GOT3 (cell line): ENCODE results near the gene NDUFC2.
"Not testable (repeated sequence)": the region's sequence is repeated elsewhere in the genome, so short reads cannot be mapped to it uniquely, and the experiment has no call there.

Experiments
- DNase-seq: peaks from one replicate; lab custom pipeline; 2025; ENCODE audit warnings: mixed read lengths; lab: John Stamatoyannopoulos, UW

The NDUFC2 gene

DNA sequence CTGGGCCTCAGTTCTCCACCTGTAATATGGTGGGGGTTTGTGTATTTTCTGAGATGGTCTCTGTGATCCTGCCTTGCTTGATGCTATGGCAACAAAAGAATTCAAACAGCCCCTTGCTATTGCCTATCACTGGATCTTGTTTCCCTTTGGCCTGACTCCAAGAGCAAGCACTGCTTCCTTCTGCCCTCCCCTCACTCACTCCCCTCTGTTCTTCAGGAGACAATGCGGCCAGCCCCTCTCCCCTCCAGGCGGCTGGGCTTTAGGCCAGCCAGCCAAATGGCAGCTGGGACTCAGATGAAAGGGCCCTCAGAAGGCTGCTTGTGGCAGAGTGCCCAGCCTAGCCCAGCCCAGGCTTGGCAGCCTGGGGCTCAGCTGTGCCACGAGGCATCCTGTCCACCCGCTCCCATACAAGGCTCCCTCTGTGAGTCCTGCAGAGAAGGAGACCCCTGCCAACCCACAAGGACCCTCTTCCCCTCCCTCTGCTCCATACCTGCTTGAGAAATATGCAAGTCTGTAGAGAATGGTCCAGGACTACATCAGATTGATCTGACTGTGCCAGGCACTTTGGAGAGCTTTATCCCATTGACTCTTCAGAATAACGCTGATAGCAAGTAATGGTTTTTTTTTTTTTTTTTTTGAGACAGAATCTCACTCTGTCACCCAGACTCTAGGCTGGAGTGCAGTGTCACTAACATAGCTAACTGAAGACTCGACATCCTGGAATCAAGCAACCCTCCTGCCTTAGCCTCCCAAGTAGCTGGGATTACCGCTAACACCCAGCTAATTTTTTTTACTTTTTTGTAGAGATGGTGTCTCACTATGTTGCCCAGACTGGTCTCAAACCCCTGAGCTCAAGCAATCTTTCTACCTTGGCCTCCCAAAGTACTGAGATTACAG is 49.0 kb downstream of the NDUFC2 start:
- no peak for DNase-seq

DNA sequence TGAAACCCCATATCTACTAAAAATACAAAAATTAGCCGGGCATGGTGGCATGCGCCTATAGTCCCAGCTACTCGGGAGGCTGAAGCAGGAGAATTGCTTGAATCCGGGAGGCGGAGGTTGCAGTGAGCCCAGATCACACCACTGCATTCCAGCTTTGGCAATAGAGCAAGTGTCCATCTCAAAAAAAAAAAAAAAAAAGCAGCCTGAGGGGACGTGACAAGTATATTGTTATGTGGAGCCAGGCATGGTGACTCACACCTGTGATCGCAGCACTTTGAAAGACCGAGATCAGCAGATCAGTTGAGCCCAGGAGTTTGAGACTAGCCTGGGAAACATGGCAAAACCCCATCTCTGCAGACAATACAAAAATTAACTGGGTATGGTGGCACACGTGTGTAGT is 51.2 kb downstream of the NDUFC2 start:
- DNase-seq: not testable (repeated sequence)

DNA sequence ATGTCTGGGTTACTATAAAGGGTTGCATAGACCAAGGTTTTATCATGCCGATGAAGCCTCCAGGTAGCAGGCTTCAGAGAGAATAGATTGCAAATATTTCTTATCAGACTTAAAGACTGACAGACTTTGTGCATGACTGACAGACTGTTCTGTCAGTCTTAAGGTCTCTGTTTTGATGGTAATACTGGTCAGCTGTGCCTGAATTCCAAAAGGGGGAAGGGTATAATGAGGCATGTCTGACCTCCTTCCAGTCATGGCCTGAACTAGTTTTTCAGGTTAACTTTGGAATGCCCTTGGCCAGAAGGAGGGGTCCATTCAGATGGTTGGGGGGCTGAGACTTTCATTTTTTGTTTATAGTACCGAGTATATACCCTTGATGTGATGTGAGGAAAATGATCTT is 51.9 kb downstream of the NDUFC2 start:
- DNase-seq: no peak

DNA sequence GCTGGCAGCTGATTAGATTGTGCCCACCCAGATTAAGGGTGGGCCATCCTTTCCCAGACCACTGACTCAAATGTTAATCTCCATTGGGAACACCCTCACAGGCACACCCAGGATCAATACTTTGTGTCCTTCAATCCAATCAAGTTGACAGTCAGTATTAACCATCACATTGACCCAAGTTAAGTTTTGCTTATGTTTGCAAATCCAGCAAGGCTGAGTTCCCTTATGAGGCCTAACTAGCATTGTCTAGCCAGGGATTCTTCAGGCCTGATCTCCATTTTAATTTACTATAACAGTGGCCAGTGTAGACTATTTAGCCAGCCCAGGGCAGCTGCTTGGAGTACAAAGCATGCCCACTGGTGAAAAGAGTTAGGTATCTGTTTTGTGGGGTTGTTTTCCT is 54.3 kb downstream of the NDUFC2 start:
- no peak for DNase-seq

DNA sequence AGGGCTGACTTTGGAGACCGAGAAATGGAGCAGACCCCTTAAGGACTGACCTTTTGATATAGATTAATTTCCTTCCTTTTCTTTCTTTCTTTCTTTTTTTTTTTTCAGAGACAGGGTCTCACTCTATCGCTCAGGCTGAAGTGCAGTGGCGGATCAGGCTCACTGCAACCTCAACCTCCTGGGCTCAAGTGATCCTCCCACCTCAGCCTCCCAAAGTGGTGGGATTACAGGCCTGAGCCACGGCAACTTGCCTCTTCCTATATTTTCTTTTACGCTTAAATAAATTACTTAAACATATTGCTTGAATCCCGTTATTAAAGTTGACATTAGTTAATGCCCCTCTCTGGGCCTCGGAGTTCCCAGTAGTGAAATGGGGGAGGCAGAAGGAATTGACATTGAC is 56.2 kb downstream of the NDUFC2 start:
- DNase-seq: no peak

DNA sequence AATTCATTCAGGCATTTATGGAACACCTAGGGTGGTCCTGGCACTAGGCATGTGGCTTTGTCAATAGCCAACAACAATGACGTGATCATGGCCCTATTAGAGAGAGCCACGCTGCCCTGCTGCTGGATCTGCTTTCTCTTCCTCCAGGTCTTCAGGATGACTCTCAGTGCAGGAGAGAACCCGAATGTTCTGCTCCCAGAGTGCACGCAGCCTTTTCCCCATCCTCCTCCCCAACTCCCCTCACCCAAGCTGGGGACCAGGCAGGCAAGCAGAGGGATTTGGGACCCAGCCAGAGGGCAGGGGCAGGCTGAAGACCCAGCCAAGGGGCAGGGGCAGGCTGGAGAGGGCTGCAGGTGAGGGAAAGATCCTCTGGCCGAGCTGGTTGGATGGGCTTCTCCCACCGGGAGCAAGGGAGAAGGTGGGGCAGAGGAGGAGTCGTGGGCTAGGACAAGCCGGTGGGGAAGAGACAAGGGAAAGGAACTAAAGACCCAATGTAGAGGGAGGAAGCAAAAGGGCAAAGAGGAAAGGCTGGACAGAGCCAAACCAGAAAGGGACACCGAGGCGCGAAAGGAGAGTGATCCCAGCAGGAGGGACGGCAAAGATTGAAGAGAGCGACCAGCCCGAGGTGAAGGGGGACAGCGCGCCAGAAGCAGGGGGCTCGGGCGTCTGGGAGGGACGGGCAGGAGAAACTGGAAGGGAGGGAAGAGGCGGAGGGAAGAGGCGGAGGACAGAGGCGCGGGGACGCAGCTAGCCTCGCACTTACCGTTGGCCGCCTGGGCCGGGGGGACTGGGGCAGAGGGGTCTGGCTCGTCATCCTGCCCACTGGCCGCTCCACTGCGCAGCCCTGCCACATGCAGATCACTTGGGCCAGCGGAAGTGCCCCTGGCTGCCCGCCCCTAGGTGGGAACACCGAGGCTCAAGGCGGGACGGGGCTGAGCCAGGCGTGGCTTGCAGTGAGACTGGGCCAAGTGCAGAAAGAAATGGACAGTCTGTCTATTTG is 57.0 kb downstream of the NDUFC2 start, which contains the start of gene KCTD14:
TSS of gene KCTD14 (minus strand) at position 880 of the 1,000 bp plus-strand sequence. CDS start at position 853, 27 bp downstream.
- no peak for DNase-seq

DNA sequence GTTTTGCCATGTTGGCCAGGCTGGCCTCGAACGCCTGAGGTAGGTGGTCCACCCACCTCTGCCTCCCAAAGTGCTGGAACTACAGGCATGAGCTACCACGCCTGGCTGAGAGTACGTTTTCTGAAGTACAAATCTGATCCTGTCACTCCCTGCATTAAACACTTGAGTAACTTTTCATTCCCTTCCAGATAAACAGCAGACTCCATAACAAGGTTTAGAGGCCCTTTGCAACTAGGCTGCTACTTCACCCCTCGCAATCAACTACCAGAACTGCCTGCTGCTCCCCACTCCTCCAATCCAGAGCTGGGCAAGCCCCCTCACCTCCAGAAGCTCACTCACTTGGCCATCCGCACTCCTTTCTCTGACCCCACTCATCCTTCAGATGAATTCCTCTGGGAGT is 58.1 kb downstream of the NDUFC2 start:
- DNase-seq: no peak

DNA sequence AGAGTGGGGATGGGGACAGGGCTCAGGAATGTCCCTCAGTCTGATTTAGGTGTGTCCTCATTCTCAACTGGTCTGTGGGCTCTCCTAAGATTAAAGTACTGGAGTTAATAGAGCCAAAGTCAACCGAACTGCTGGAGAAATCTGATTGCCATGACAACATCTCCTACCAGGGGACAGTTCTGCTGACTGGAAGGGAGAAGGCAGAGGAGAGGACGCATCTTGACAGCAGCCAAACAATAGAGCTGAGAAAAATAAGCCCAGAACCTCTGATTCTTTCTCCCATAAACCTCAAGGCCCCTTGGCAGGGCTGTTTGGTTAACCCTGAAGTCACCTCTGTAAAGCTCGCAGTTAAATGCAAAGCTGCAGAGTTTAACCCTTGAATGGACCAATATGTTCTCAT is 59.4 kb downstream of the NDUFC2 start:
- no peak for DNase-seq

DNA sequence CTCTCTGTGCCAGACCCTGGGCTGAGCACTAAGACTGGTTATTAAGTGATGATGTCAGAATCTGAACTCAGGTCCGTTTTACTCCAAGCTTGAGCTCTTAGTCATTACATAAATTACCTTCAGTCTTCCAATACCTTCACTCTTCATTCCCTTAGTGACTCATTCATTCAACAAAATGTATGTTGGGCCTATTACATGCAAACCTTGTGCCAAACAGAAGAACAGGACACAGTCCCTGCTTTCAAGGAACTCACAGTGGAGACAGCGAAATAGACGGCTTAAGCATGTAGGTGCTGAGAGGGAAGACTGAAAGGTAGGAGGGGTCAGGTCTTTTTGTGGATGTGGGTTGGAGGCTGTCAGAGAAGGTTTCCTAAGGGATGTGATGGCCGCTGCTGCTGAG is 59.9 kb downstream of the NDUFC2 start:
- no peak for DNase-seq
